HepG2 (cell line): ENCODE measurements around the gene CACNB4.

Experiments used
- CEBPB ChIP-seq: IDR thresholded peaks from 2 replicates; pipeline ENCODE4 v1.6.1; 2011; ENCODE audit warnings: low read depth, low read length, improper control_type of control experiment, borderline replicate concordance
- NCOR1 ChIP-seq: fragments of 200-600 bp; sonication (generic); IDR thresholded peaks from 2 replicates; pipeline ENCODE4 v1.7.0; 2017; ENCODE audit warnings: antibody characterized with exemption, low read length, borderline replicate concordance
- POLR2AphosphoS5 ChIP-seq: IDR thresholded peaks from 2 replicates; pipeline ENCODE4 v1.6.1; 2012; ENCODE audit warnings: low read depth, low read length
- SCMH1 ChIP-seq: sonication (generic); formaldehyde crosslinking; IDR thresholded peaks from 2 replicates; pipeline ENCODE4 v1.9.0; 2021; ENCODE audit warnings: missing genetic modification reagents, mild to moderate bottlenecking, borderline replicate concordance
- SMC3 ChIP-seq: IDR thresholded peaks from 2 replicates; pipeline ENCODE4 v1.6.1; 2011; ENCODE audit warnings: low read length, improper control_type of control experiment
- TAF1 ChIP-seq: sonication (generic); formaldehyde crosslinking; IDR thresholded peaks from 2 replicates; pipeline ENCODE4 v1.4.0; 2020; ENCODE audit warnings: missing genetic modification reagents
- ZNF292 ChIP-seq: sonication (generic); formaldehyde crosslinking; IDR thresholded peaks from 2 replicates; pipeline ENCODE4 v1.8.1; 2022; ENCODE audit warnings: mild to moderate bottlenecking, low read depth, missing genetic modification reagents, borderline replicate concordance

- no peak for TF ChIP-seq NCOR1
- TF ChIP-seq SCMH1 (CRISPR knock-in tag), result no peak
- no peak for TF ChIP-seq ZNF292 (CRISPR knock-in tag)
- no peak for TF ChIP-seq CEBPB
- no peak for TF ChIP-seq SMC3
- TF ChIP-seq TAF1 (CRISPR knock-in tag), result no peak
- no peak for TF ChIP-seq POLR2AphosphoS5
Measured at GRCh38 chr2:151833984-151834383, 264.9 kb downstream of the CACNB4 start.
